Measurements from ENCODE around the gene HIF1A. TPM values are rescaled to one million over a fixed set of nuclear protein-coding genes. Genes with fewer than 3 reads are reported as not detected.

Gene HIF1A
- total and polyA plus RNA-seq, 10 of the 15 experiments (the other 5 are each of a cell fraction or from before 2014, with no cell fraction given): 18.3 to 97.0 (median 75.3) TPM

- no peak for FAIRE-seq
- H3K4me3 ChIP-seq: no peak overlapping the region
- no TSS peak for BruUV-seq (replicated peaks)
- ChIA-PET RAD21 (ENCODE audit: unreplicated experiment) (no interaction called here), SMC1A (ENCODE audit: uncharacterized antibody, unreplicated experiment) (no interaction called here), POLR2A (no interaction called here), CTCF (interaction anchor here (0.5 kb wide), 1 partner anchor 46 kb away, joined by 3 read pairs; no protein-coding TSS in a partner anchor)
- no peak for ATAC-seq
- H3K4me1 ChIP-seq (ENCODE audit: control insufficient read depth, insufficient read depth, low read length): no peaks in the 10 kb centered on the region
- no peaks in the 10 kb centered on the region for H3K36me3 ChIP-seq (ENCODE audit: control insufficient read depth in 2 of 2, insufficient read depth in 2 of 2, low read length in 1 of 2)
- no peaks in the 10 kb centered on the region for H4K20me1 ChIP-seq (ENCODE audit: control insufficient read depth, insufficient read depth)
- H2AFZ ChIP-seq (ENCODE audit: control insufficient read depth, low read depth, low read length): no peak overlapping the region
- intact Hi-C loops (cut with micrococcal nuclease; ENCODE audit: unreplicated experiment): no loop called here
- H3K27me3 ChIP-seq (replicated peaks in 1 of 2; ENCODE audit: control insufficient read depth in 2 of 2, insufficient read depth in 2 of 2, low read length in 1 of 2): no peaks in the 10 kb centered on the region
- no peak for TF ChIP-seq ZBTB4 (CRISPR knock-in tag; IDR thresholded peaks at IDR 0.05)
- no peak for TF ChIP-seq YY1 (IDR thresholded peaks at IDR 0.05; ENCODE audit: low read depth, low read length)
- TF ChIP-seq SIX5 (IDR thresholded peaks at IDR 0.05; ENCODE audit: low read depth, low read length, severe bottlenecking): no peak
- no peak for TF ChIP-seq ZNF207 (IDR thresholded peaks at IDR 0.05; ENCODE audit: borderline replicate concordance)
- no peak for TF ChIP-seq HDAC2 (IDR thresholded peaks at IDR 0.05)
- TF ChIP-seq SMAD5 (IDR thresholded peaks at IDR 0.05; ENCODE audit: low read depth): no peak
- TF ChIP-seq RAD51 (IDR thresholded peaks at IDR 0.05): no peak
- no peak for TF ChIP-seq SIN3A (IDR thresholded peaks at IDR 0.05; ENCODE audit: low read depth, low read length)
- TF ChIP-seq TAF1 (IDR thresholded peaks at IDR 0.05; ENCODE audit: borderline replicate concordance, low read depth, low read length): no peak
- TF ChIP-seq NR2F1 (conservative IDR thresholded peaks at IDR 0.05): no peak
- TF ChIP-seq ETV6 (conservative IDR thresholded peaks at IDR 0.05 in 1 of 2, IDR thresholded peaks at IDR 0.05 in 1 of 2; ENCODE audit: borderline replicate concordance in 1 of 2, low read depth in 1 of 2): no peak
- TF ChIP-seq MLLT1 (IDR thresholded peaks at IDR 0.05): no peak
- TF ChIP-seq EZH2 (IDR thresholded peaks at IDR 0.05; ENCODE audit: borderline replicate concordance, control insufficient read depth, low read depth, low read length): no peak
- TF ChIP-seq RELB (IDR thresholded peaks at IDR 0.05; ENCODE audit: low read depth): no peak
- peaks cover 2% of the 10 kb centered on the region; the same call in 1 of the 3 replicates for H3K9me3 ChIP-seq (replicated peaks; ENCODE audit: control insufficient read depth, insufficient read depth, low read length)
- no peak overlapping the region for H3K9ac ChIP-seq (ENCODE audit: control insufficient read depth, insufficient read depth, low read length)
- H3K79me2 ChIP-seq (ENCODE audit: control insufficient read depth, insufficient read depth, low read length): no peaks in the 10 kb centered on the region
- WGBS (ENCODE audit: insufficient coverage, insufficient replicate concordance, low lambda C conversion rate, missing lambda C conversion rate): 22% methylated on average over 5 of the region's 5 CpGs
- DNase-seq (ENCODE audit: low read depth, low spot score): no peak
- H3K4me2 ChIP-seq (ENCODE audit: control insufficient read depth, insufficient read depth): no peak overlapping the region
- in situ Hi-C loops (cut with MboI): no loop called here
- no peak overlapping the region for H3K27ac ChIP-seq (ENCODE audit: control insufficient read depth, insufficient read depth)
These were observed 42.6 kb upstream of the HIF1A start for GRCh38 chr14:61652526-61653262.

Data from GM12878 (cell line).